Stimulated activated naive CD8-positive, alpha-beta T cell treated with anti-CD3 and anti-CD28 coated beads, Interleukin-15, Interleukin-2, amounts not matched to agents 100 ng/mL and 50 ng/mL, for 24 hours (primary cell): ENCODE results near the gene ANKRD12.

Experiments
- H3K27ac Mint-ChIP-seq: one replicate; pipeline ENCODE4 v1.8.0; 2021; ENCODE audit warnings: mild to moderate bottlenecking, mixed read lengths
- H3K27me3 Mint-ChIP-seq: one replicate; pipeline ENCODE4 v1.8.0; 2021; ENCODE audit warnings: mixed read lengths
- H3K36me3 Mint-ChIP-seq: one replicate; pipeline ENCODE4 v1.8.0; 2021; ENCODE audit warnings: low read depth, mixed read lengths
- H3K4me1 Mint-ChIP-seq: one replicate; pipeline ENCODE4 v1.8.0; 2021; ENCODE audit warnings: low read depth, mixed read lengths
- H3K4me3 Mint-ChIP-seq: one replicate; pipeline ENCODE4 v1.8.0; 2021; ENCODE audit warnings: mild to moderate bottlenecking, mixed read lengths
- H3K9me3 Mint-ChIP-seq: one replicate; pipeline ENCODE4 v1.8.0; 2021; ENCODE audit warnings: mixed read lengths

Gene ANKRD12

DNA sequence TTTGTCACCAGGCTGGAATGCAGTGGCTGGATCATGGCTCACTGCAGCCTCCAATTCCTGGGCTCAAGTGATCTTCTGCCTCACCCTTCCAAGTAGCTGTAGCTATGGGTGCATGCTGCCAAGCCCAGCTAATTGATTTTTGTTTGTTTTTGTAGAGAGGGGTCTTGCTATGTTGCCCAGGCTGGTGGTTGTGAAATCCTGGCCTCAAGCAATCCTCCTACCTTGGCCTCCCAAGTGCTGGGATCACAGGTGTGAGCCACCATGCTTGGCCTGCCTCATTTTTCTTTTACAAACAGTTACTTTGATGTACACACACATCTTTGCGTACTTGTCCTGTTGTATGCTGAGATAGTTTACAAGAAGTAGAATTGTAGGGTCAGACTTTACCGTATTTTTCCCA lies 13.1 kb upstream of the ANKRD12 start:
- peaks cover 85% of the 10 kb centered on the region for H3K36me3 Mint-ChIP-seq
- peak overlapping the region; percentile 49 for H3K27ac Mint-ChIP-seq
- H3K4me1 Mint-ChIP-seq: peaks cover 56% of the 10 kb centered on the region
- H3K4me3 Mint-ChIP-seq: no peak overlapping the region
- no peaks in the 10 kb centered on the region for H3K27me3 Mint-ChIP-seq
- H3K9me3 Mint-ChIP-seq: no peaks in the 10 kb centered on the region

GRCh38 chr18:9124824-9125223 lies 11.8 kb upstream of the ANKRD12 start:
- peaks cover 44% of the 10 kb centered on the region for H3K4me1 Mint-ChIP-seq
- H3K27me3 Mint-ChIP-seq: no peaks in the 10 kb centered on the region

DNA sequence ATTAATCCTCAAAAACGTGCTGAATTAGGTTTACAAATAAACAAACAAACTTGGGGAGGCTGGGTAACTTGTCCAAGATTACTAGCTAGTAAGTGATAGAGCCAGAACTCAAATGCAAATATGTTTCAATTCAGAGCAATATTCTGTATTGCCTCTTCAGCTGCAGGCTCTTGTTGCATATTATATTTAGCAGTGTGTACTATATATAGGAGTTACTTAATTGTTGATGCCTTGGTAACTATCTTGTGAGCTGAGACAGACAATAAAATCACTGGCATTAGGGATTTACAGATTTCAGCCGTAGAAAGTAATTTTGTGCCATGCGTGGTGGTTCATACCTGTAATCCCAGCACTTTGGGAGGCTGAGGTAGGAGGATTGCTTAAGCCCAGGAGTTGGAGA lies 10.2 kb upstream of the ANKRD12 start:
- H3K4me3 Mint-ChIP-seq: no peak overlapping the region
- H3K4me1 Mint-ChIP-seq: peaks cover 33% of the 10 kb centered on the region
- H3K36me3 Mint-ChIP-seq: peaks cover 83% of the 10 kb centered on the region
- no peaks in the 10 kb centered on the region for H3K27me3 Mint-ChIP-seq
- H3K9me3 Mint-ChIP-seq: no peaks in the 10 kb centered on the region
- no peak overlapping the region for H3K27ac Mint-ChIP-seq

More at GRCh38 chr18:9124824-9125223, 11.8 kb upstream of the ANKRD12 start:
- Mint-ChIP-seq H3K27ac (no peak overlapping the region), H3K4me3 (no peak overlapping the region), H3K36me3 (peaks cover 84% of the 10 kb centered on the region), H3K9me3 (no peaks in the 10 kb centered on the region)

DNA sequence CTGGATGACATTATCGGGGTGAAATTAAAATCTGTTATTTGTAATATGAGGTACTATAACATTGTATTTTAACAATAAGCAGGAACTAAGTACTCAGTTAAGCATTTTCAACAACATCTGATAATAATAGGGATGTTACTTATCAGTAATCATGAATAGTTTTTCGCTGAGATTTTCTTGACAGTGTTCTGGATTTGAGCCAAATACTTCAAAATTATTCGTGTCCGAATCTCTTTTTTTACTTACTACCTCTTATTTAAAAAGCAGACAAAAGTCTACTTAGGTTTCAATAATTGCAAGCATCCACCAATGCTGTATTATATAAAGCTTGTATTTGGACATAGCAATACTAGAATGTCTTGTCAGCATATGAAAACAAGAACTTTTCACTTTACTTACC lies 6.4 kb upstream of the ANKRD12 start:
- no peaks in the 10 kb centered on the region for H3K27me3 Mint-ChIP-seq
- H3K9me3 Mint-ChIP-seq: no peaks in the 10 kb centered on the region
- H3K4me3 Mint-ChIP-seq: no peak overlapping the region
- peaks cover 30% of the 10 kb centered on the region for H3K4me1 Mint-ChIP-seq
- peaks cover 81% of the 10 kb centered on the region for H3K36me3 Mint-ChIP-seq
- peak overlapping the region; percentile 4 for H3K27ac Mint-ChIP-seq

- Mint-ChIP-seq H3K9me3 (no peaks in the 10 kb centered on the region), H3K36me3 (peaks cover 80% of the 10 kb centered on the region), H3K4me1 (peaks cover 32% of the 10 kb centered on the region)
Observed at GRCh38 chr18:9130806-9131205, 5.8 kb upstream of the ANKRD12 start.

GRCh38 chr18:9132628-9133027 lies 4.0 kb upstream of the ANKRD12 start:
- Mint-ChIP-seq H3K27ac (peak overlapping the region; percentile 12), H3K4me3 (no peak overlapping the region), H3K9me3 (no peaks in the 10 kb centered on the region), H3K36me3 (peaks cover 65% of the 10 kb centered on the region), H3K4me1 (peaks cover 32% of the 10 kb centered on the region), H3K27me3 (no peaks in the 10 kb centered on the region)

More at GRCh38 chr18:9130806-9131205, 5.8 kb upstream of the ANKRD12 start:
- no peak overlapping the region for H3K27ac Mint-ChIP-seq
- no peak overlapping the region for H3K4me3 Mint-ChIP-seq
- no peaks in the 10 kb centered on the region for H3K27me3 Mint-ChIP-seq

DNA sequence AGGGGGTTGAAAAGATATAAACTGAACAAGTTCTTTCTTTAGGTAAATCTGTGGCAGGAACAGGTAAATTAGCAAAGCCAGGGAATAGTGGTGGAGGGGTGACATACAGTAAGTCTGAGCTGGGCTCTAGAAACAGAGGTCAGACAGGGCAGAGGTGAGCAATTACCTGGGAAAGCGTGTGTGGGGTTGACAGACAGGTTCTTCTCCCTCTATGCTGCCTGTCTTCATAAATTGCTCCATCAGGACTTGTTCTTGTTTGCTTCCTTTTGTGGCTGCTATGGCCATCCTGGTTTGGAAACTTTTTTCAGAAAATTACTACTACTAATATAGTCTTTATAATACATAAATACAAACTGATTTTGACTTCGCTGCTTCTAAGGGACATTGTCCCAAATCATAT lies 3.4 kb upstream of the ANKRD12 start:
- Mint-ChIP-seq H3K27ac (peak overlapping the region; percentile 12), H3K9me3 (no peaks in the 10 kb centered on the region), H3K4me1 (peaks cover 32% of the 10 kb centered on the region), H3K27me3 (no peaks in the 10 kb centered on the region), H3K4me3 (no peak overlapping the region), H3K36me3 (peaks cover 59% of the 10 kb centered on the region)

DNA sequence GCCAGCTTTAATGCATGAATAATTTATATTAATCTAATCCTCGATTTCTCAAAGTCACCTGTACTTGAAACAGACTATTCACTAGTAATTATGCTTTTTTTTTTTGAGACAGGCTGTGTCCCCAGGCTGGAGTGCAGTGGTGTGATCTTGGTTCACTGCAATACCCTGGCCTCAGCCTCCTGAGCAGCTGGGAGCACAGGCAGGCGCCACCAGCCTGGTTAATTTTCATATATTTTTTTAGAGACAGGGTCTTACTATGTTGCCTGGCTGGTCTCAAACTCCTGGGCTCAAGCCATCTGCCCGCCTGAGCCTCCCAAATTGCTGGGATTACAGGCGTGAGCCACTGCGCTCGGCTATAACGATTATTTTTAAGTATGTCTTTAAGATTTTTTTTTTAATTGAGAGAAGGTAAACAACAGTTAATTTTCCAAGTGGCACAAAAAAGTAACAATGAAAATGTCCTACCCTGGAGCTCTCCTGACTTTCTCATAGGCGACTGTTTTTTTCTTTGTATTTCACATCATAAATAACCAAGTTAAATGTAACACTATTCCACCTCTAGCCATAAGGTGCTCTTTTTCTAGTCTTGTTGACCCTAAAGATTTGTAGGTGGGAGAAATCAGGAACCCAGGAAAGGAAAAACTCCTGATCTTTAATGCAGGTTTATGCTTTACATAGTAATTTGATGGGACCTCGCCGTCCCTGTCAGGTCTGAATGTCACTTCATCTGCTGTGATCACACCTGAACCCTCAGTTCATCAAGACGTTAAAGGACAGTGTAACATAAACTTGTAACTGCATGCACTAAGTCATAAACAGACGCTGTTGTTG lies 1.3 kb upstream of the ANKRD12 start:
- H3K27me3 Mint-ChIP-seq: no peaks in the 10 kb centered on the region
- peak overlapping the region; percentile 93 for H3K4me3 Mint-ChIP-seq
- peaks cover 50% of the 10 kb centered on the region for H3K36me3 Mint-ChIP-seq
- peaks cover 48% of the 10 kb centered on the region for H3K4me1 Mint-ChIP-seq
- H3K9me3 Mint-ChIP-seq: no peaks in the 10 kb centered on the region
- peak overlapping the region; percentile 98 for H3K27ac Mint-ChIP-seq

DNA sequence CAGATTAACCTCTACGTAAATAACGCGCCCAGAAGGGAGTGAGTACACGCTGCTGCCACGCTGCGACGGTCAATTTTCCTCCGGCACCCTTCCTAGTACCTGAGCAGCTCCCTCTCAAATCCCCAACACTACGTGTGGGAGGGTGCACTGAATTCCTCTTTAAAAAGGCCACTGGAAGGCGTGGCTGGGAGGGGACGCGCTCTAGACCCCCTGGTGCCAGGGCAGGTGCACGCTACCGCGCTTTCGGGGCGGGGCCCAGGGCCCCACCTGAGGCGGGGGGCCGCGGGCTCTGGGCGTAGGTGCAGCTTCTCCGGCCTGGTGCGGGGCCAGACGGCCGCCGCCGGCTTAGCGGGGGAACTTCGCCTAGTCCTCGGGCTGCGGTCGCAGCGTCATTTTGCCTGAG lies 668 bp upstream of the ANKRD12 start:
- H3K4me3 Mint-ChIP-seq: peak overlapping the region; percentile 93
- peaks cover 54% of the 10 kb centered on the region for H3K4me1 Mint-ChIP-seq
- H3K36me3 Mint-ChIP-seq: peaks cover 46% of the 10 kb centered on the region
- no peaks in the 10 kb centered on the region for H3K9me3 Mint-ChIP-seq
- H3K27ac Mint-ChIP-seq: peak overlapping the region; percentile 98
- no peaks in the 10 kb centered on the region for H3K27me3 Mint-ChIP-seq

DNA sequence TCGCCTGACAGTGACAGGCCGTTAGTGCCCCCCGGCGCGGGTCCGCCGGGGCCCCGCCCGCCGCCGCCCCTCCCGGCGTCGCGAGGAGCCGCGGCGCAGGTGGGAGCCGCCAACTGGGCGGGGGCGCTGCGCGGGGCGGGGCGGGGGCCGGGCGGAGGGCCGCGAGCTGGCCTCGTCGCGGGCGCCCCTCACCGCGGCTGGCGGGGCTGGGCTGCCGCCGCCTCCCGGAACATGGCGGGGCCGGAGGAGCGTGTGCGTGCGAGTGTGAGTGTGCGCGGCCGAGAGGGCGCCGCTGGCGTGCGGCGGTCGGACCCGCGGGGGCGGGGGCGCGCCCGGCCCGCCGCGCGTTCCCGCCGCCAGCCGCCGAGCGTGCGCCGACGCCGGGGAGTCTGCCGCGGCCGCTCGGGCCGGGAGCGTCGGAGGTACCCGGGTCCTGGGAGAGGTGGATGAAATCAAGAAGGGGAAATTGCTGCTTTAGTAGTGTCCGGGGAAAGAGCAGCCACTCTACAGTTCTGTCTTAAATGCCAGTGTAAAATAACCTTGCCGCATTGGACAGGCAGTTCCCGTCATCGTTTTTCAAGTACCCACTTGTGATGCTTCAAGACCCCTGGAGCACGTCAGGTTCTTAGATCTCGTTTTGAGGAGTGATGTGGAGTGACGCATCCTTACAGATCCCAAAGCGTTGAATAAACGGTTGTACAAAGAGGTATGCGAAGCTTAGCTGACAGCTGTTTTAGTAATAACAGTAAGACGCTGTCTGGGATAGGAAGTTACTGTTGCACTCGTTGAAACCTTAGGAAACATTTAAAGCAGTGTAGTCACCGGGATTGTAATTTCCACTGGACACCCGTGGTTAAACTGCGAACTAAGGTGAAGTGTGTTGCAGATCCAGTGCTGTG lies 836 bp downstream of the ANKRD12 start:
- Mint-ChIP-seq H3K36me3 (peaks cover 33% of the 10 kb centered on the region), H3K9me3 (no peaks in the 10 kb centered on the region), H3K4me1 (peaks cover 65% of the 10 kb centered on the region), H3K27me3 (no peaks in the 10 kb centered on the region), H3K4me3 (peak overlapping the region; percentile 93), H3K27ac (peak overlapping the region; percentile 98)

DNA sequence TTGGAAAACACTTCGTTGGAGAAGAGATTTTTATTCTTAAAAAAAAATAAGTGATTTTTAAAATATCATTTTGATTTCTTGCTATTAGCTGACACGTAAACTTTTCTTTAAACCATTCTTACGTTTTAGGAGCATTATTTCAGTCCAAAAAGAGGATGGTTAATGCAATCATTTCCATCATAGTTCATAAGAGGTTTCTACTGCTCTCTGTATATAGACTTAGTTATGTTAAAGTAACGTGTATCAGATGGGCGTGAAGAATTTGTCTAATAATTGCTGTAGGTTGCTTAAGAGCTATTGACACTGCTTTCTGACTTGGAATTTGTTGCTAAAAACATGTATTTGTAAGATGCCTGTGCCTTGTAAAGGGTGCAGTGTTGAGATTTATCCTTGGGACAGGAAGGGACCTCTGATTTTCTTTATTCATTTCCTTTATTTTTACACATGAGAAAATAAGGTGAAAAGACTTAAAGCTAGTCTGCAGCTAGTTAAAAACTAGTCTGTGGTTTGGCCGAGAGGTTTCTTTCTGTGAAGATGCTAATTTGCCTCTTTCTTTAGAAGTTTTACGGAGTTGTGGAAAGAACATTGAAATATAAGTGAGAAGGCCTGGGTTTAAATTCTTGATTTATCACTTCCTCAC lies 2.9 kb downstream of the ANKRD12 start:
- peaks cover 74% of the 10 kb centered on the region for H3K4me1 Mint-ChIP-seq
- H3K27me3 Mint-ChIP-seq: no peaks in the 10 kb centered on the region
- H3K36me3 Mint-ChIP-seq: peaks cover 27% of the 10 kb centered on the region
- peak overlapping the region; percentile 93 for H3K4me3 Mint-ChIP-seq
- no peaks in the 10 kb centered on the region for H3K9me3 Mint-ChIP-seq
- H3K27ac Mint-ChIP-seq: peak overlapping the region; percentile 92

DNA sequence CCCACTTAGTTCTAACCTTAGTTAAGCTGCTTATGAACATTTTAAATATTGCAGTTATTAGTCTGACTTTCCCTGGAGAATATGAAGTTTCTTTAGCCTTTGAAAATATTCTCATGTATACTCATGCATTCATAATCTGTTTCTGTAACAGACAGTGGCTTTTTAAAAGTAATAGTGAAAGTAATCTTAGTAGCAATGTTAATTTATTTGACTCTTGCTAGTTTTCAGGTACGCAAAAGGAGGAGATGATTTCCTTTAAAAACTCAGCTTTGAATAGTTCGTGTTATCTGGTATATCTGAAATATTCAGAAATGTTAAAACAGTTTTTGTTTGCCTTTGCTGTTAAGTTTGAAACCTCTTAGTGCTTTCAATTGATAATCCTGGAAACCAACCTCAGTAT lies 3.8 kb downstream of the ANKRD12 start:
- Mint-ChIP-seq H3K9me3 (no peaks in the 10 kb centered on the region), H3K27me3 (no peaks in the 10 kb centered on the region), H3K27ac (peak overlapping the region; percentile 85), H3K4me3 (peak overlapping the region; percentile 93), H3K36me3 (peaks cover 22% of the 10 kb centered on the region), H3K4me1 (peaks cover 72% of the 10 kb centered on the region)

DNA sequence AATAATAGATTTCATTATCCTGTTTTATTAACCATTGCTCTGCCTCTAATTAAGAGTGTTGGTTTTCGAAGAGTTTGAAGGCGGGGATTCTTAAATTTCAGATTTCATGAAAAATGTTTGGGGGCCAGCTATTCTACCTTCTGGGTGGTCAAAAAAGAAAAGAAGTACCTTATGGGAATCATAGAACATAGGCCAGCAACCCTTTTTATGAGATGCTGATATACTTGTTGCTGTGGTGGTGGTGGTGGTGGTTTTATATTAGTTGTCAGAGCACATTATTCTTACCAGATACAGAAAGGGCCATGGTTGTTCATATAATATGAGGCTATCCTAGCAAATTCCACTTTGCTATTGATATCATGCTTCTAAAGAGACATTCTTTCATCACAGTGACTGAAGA lies 4.4 kb downstream of the ANKRD12 start:
- Mint-ChIP-seq H3K4me1 (peaks cover 74% of the 10 kb centered on the region), H3K9me3 (no peaks in the 10 kb centered on the region), H3K4me3 (peak overlapping the region; percentile 93), H3K27ac (peak overlapping the region; percentile 85), H3K36me3 (peaks cover 18% of the 10 kb centered on the region), H3K27me3 (no peaks in the 10 kb centered on the region)

GRCh38 chr18:9146224-9146623 lies 9.6 kb downstream of the ANKRD12 start:
- H3K9me3 Mint-ChIP-seq: no peaks in the 10 kb centered on the region
- H3K27ac Mint-ChIP-seq: peak overlapping the region; percentile 87
- peaks cover 89% of the 10 kb centered on the region for H3K4me1 Mint-ChIP-seq
- no peaks in the 10 kb centered on the region for H3K27me3 Mint-ChIP-seq
- H3K36me3 Mint-ChIP-seq: peaks cover 9% of the 10 kb centered on the region
- no peak overlapping the region for H3K4me3 Mint-ChIP-seq
